HG03575 (cell line): ENCODE measurements around the gene KANK3.
"Not testable (repeated sequence)": the region's sequence is repeated elsewhere in the genome, so short reads cannot be mapped to it uniquely, and the experiment has no call there.

Source experiments
- ATAC-seq: cut with Tn5 transposase; IDR thresholded peaks from one replicate; pipeline ENCODE4 v1.9.1; 2021; ENCODE audit not compliant: unreplicated experiment, insufficient number of reproducible peaks, low FRiP score; ENCODE audit errors: extremely low read depth

KANK3 gene

GRCh38 chr19:8305798-8306197 lies 37.3 kb downstream of the KANK3 start:
- ATAC-seq, result no peak

GRCh38 chr19:8304841-8305621 lies 38.0 kb downstream of the KANK3 start:
- ATAC-seq, result no peak

GRCh38 chr19:8302734-8303133 lies 40.3 kb downstream of the KANK3 start:
- no peak for ATAC-seq

DNA sequence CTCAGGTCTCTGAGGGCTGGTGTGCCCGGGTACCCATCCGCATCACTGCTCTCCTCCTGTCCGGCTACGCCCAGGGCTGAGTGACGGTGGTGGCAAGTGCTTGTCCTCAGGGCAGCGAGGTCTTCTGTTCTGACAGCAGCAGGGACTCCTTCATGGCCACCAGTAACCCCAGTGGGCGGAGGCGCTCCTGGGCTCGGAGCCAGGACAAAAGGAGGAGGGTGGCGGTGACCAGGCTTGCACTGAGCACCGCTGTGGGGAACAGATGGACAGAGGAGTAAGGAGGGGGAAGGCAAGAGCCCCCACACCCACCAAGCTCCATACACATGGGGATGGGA lies 40.7 kb downstream of the KANK3 start:
- no peak for ATAC-seq

- not testable (repeated sequence) for ATAC-seq
These were observed 51.7 kb downstream of the KANK3 start for GRCh38 chr19:8291337-8291736.

DNA sequence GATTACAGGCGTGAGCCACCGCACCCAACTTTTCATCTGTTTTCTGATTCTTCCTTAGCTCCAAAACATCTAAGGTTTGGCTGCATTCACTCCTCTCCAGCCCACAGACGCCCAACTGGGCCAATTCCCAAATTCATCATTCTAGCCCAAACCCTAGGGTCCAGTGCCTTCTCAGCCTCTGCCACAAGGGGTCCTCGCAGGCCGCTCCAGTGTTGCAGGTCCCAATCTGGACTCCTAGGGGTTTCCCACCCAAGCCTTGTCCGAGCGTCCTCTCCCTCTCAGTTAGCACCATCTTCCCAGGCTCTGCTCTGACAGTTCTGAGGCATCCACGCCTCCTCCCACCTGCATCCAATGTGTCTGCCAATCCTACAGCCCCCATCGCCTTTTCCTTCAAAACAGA lies 66.6 kb downstream of the KANK3 start:
- not testable (repeated sequence) for ATAC-seq
